ENCODE data around the gene APOBEC3G.

The APOBEC3G gene

DNA sequence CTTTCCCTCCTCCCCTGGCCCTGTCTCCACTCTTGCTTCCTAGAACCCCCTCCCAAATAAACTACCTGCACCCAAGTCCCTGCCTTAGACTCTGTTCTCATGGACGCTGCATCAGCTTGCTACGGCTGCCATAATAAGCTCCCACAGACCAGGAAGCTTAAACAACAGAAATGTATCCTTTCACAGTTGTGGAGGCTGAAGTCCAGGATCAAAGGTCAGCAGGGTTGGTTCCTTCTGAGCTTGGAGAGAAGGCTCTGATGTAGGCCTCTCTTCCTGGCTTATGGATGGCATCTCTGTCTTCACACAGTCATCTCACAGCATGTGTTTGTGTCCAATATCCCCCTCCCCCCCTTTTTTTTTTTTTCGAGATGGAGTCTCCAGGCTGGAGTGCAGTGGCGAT lies 52.0 kb downstream of the APOBEC3G start:
- H3K4me3 ChIP-seq (ENCODE audit: low read depth, low read length) = no peak overlapping the region
- TF ChIP-seq, protein P1, sequence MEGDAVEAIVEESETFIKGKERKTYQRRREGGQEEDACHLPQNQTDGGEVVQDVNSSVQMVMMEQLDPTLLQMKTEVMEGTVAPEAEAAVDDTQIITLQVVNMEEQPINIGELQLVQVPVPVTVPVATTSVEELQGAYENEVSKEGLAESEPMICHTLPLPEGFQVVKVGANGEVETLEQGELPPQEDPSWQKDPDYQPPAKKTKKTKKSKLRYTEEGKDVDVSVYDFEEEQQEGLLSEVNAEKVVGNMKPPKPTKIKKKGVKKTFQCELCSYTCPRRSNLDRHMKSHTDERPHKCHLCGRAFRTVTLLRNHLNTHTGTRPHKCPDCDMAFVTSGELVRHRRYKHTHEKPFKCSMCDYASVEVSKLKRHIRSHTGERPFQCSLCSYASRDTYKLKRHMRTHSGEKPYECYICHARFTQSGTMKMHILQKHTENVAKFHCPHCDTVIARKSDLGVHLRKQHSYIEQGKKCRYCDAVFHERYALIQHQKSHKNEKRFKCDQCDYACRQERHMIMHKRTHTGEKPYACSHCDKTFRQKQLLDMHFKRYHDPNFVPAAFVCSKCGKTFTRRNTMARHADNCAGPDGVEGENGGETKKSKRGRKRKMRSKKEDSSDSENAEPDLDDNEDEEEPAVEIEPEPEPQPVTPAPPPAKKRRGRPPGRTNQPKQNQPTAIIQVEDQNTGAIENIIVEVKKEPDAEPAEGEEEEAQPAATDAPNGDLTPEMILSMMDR (IDR thresholded peaks at IDR 0.05; ENCODE audit: borderline replicate concordance, insufficient read depth, low read depth, low read length) = no peak

DNA sequence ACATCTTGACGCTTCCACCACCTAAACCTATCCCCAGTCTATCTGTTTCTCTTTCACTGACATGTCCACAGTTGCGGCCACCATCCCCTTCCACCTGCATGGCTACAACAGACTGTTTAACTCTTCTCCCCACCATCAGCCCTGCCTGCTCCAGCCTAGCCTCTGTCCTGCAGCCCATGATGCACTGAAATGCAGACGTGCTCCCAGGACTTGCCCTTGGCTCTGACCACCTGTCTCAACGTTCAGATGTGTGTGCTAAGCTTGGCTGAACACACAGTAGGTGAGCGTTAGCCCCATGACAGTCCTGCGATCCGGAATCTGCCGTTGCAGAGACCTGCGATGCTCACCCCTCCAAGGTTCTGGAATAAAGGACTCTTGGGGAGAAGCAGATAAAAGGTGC lies 52.7 kb downstream of the APOBEC3G start:
- TF ChIP-seq, protein P1 (IDR thresholded peaks at IDR 0.05; ENCODE audit: borderline replicate concordance, insufficient read depth, low read depth, low read length) = no peak

DNA sequence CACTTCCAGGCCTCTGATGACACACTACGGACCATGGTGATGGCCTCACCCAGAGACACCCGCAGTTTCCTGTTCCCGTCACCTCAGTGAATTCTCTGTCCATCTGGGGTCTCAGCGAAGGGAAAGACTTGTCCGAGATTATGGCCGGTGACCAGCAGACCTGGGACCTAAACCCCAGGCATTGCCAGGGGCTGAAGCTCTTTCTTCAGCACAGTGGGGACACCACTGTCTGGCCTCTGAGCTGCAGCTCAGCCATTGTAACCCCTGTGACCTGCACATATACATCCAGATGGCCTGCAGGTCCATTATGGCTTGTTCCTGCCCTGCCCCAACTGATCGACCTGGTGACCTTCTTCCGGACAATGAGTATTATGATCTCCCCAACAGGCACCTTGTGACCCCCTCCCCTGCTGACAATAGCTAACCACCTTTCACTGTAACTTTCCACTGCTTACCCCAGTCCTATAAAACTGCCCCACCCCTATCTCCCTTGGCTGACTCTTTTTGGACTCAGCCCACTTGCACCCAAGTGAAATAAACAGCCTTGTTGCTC lies 53.2 kb downstream of the APOBEC3G start:
- H3K4me3 ChIP-seq (ENCODE audit: low read depth, low read length) = no peak overlapping the region
- TF ChIP-seq, protein P1 (IDR thresholded peaks at IDR 0.05; ENCODE audit: borderline replicate concordance, insufficient read depth, low read depth, low read length) = no peak

More for the DNA sequence above, 52.7 kb downstream of the APOBEC3G start:
- H3K4me3 ChIP-seq (ENCODE audit: low read depth, low read length) = no peak overlapping the region

- TF ChIP-seq, protein P1 (IDR thresholded peaks at IDR 0.05; ENCODE audit: borderline replicate concordance, insufficient read depth, low read depth, low read length) = no peak
- no peak overlapping the region for H3K4me3 ChIP-seq (ENCODE audit: low read depth, low read length)
Measured at GRCh38 chr22:39130892-39131855, 54.1 kb downstream of the APOBEC3G start.

- H3K4me3 ChIP-seq (ENCODE audit: low read depth, low read length) = no peak overlapping the region
- TF ChIP-seq, protein P1 (IDR thresholded peaks at IDR 0.05; ENCODE audit: borderline replicate concordance, insufficient read depth, low read depth, low read length) = no peak
Measured at GRCh38 chr22:39132281-39132680, 55.2 kb downstream of the APOBEC3G start.

GRCh38 chr22:39132871-39133524 lies 55.9 kb downstream of the APOBEC3G start:
- H3K4me3 ChIP-seq (ENCODE audit: low read depth, low read length) = no peak overlapping the region
- TF ChIP-seq, protein P1 (IDR thresholded peaks at IDR 0.05; ENCODE audit: borderline replicate concordance, insufficient read depth, low read depth, low read length) = no peak
